Stimulated activated CD4-positive, alpha-beta T cell treated with anti-CD3 and anti-CD28 coated beads, TNF-alpha, amount 100 ng/mL, for 1 hour (primary cell): ENCODE data around the gene NBPF1.
A peak's percentile ranks its signal among the peaks of the same experiment; 100 is the strongest.
"Not testable (repeated sequence)": the region's sequence is repeated elsewhere in the genome, so short reads cannot be mapped to it uniquely, and the experiment has no call there.

Experiments used
- DNase-seq, 3 donors: peaks; one replicate each; pipeline ENCODE4 v3.0.0-alpha.2; 2020; ENCODE audit warnings: low read depth in 3 of 3, low spot score in 1 of 3

The NBPF1 gene

DNA sequence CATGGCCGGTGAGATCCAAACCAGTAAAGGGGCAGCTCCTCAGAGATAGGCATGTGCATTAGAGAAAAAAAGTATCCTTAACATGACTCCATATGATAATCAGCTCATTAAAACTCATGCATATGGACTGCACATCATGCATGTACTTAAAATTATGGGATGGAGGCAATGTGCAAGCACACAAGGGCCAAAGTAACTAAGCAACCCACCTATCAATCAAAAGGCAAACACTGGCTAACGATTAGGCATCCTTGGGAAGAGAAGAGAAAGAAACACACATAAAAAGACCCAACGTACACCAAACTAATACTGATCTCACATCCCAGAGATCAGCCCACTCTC, 94.5 kb downstream of the NBPF1 start:
- not testable (repeated sequence) for DNase-seq

DNA sequence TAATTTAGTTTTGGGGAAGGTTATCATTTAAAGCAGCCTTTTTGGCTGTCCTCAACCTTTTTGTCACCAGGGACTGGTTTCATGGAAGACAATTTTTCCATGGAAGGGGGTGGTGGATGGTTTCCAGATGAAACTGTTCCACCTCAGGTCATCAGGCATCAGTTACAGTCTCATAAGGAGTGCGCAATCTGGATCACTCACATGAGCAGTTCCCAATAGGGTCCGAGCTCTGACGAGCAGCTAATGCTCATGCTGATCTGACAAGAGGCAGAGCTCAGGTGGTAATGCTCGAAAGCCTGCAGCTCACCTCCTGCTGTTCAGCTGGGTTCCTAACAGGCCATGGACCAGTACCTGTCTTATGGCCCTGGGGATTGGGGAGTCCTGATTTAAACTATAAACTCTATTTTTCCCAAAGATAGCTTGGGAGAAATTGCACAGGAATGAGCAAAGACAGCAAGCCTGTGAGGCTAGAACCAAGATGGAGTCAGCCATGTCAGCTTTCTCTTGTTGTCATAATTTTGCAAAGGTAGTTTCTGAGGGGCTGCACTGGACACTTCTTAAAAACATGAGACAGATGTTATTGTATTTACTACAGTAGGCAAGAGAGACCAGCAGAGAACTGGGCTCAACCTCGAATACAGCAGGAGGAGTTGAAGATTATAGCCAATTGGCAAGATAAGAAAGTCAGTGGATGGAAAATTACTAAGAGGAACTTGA, 96.5 kb downstream of the NBPF1 start:
- not testable (repeated sequence) for DNase-seq

DNA sequence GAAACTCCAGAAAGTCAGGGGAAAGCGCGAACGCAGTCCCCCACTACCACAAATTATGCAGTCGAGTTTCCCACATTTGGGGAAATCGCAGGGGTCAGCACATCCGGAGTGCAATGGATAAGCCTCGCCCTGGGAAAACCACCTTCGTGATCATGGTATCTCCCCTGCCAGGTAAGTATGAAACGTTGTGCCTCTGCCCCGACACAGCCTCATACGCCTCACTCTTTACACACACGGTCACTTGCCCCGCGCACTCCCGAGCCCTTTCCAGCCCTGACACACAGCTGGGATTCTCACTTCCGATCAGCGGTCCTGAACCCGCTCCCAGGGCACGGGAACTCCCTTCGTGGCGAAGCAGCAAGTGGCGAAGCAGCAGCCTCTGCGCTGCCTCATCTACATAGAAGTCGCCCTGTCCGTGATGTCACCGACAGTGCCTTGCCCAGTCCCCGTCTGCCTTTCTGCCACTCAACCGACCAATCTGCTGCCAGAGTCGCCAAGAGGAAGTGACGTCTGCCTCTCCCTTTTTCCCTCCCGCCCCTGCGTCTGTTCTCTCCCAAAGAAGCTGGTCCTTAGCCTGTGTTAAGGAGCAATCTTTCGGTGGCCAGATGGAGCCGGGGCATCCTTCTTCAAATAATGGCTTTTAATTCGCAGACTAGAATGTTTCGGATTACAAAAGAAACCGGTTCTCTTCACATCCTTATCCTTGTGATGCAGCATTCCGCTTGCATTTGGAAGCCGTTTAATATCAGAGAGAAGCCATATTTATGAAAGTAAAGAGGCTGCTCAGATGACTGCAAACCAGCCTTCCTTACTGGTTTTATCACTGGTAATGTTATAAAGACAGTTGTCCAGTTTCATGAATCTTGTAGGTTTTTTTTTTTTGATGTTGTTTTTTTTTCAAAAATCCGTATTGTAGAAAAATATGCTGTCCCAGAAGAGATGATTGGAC, 99.0 kb downstream of the NBPF1 start, which contains the start of gene RNU1-1:
Gene RNU1-1 (minus strand): TSS at position 179 of the 949 bp plus-strand sequence.
- peak; percentile 9 to 60 (median 58) for DNase-seq

DNA sequence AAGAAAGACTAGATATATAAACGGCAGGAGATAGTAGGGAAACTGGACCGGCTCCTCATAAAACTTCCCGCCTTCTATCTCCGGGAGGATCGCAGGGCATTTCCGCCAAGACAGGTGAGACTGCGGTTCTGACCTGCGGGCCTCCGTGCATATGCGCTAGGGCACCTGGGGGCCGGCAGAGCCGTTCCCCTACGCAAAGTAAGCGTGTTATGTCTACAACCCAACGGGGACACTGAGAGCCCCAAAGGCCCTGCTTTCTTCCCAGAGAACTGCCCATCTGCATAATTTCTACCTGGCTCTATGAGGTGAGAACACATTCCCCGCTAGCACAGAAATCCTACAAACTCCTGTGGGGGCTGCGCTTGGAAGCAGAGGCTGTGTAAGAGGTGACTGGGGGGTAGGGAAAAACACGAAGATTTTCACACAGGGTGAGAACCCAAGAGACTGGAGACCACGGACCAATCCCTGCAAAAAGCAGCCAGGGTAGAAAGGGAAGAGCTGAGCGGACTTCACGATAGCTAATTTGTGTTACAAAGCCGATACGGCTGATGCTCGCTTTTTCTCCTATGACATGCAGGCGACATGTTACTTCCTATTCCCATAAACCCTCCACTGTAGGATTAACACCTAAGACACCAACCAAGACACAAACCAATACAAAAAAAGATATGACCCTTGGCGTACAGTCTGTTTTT, 99.8 kb downstream of the NBPF1 start:
- peak in 1 of 3 donors; percentile 42 for DNase-seq

DNA sequence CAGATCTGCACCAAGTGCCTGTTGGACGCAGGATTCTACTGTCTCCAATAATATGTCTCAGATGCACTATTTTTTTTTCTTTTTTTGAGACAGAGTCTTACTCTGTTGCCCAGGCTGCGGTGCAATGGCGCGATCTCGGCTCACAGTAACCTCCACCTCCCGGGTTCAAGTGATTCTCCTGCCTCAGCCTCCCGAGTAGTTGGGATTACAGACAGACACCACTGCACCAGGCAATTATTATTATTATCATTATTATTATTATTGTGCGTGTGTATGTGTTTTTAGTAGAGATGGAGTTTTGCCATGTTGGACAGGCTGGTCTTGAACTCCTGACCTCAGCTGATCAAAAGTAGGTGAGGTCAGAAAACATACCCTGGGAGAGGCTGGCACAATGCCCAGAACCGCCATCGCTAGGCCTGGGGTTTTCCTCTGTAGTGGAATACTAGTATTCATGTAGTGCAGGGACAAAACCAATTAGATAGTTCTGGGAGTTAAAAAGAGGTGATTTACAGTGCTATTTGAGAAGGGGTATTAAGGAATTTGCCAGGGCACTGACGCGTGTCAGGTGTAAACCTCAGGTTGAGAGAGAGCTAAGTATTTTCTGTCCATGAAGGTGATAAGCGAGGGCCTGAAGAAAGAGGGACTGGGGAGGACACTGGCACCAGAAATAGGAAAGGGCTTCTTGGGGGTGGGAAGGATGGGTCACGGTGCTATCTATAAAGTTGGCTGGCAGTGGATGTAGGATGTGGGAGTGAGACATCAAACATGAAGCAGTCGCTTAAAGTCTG, 100.5 kb downstream of the NBPF1 start:
- not testable (repeated sequence) for DNase-seq
